GM12801 (cell line): ENCODE data around the gene MAST4.

ENCODE experiments used
- CTCF ChIP-seq: IDR thresholded peaks from one replicate; pipeline ENCODE4 v1.5.1; 2011; ENCODE audit warnings: control low read depth; ENCODE audit not compliant: insufficient read length; ENCODE audit errors: extremely low read depth

Gene MAST4

GRCh38 chr5:67141644-67142043, 545.5 kb downstream of the MAST4 start:
- no peak for TF ChIP-seq CTCF

DNA sequence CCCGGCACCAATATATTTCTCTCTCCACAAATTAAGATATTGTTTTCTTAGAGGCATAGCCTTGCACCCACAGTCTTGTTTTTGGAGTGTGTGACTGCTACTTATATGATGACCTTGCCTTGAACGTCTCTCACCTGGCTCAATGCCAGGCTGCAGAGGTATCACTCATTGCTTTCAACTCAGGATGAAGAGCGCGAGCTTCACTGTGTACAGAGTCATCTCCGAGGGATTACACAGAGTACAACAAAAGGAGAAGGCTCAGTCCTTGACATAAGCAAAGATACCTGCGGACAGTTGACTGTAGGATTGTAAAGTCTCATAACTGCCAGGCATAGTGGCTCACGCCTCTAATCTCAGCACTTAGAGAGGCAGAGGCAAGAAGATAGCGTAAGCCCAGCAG, 546.6 kb downstream of the MAST4 start:
- TF ChIP-seq CTCF: no peak

- no peak for TF ChIP-seq CTCF
These were observed 547.4 kb downstream of the MAST4 start for GRCh38 chr5:67143549-67143948.

GRCh38 chr5:67144183-67144639, 548.0 kb downstream of the MAST4 start:
- no peak for TF ChIP-seq CTCF

DNA sequence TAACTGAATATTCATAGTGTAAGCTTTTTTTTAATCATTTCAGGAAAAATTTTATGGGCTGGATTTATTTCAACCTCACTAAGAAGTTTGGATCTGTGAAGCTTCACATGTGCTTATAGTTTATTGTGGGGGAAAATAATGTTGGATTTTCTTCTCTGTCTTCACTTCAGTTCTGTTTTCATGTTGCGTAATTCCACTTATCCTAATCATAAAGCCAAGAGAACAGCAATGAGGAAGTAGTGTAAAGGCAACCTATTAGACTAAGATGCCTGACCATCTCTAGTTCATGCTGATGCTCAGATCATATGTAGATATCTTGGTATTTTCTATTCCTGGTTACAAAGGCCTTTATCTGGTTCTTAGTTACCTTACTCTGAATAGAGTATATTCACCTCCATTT, 550.4 kb downstream of the MAST4 start:
- no peak for TF ChIP-seq CTCF

DNA sequence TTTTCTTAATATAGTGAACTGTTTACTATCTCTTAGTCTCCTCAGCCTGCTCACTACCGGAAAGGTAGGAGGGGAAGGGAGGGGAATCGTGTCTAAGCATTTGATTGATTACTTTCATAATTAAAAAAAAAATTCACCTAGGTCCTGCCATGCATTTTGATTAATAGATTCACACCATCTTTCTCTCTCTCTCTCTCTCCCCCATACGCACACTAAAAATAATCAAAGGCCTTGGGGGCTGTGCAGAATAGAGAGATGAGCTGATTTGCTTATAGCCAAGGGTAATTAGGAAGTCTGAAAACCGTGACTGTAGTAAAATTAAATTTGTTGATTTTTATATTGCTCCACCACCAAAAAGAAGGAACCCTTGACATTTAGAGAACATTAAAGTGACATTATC, 550.8 kb downstream of the MAST4 start:
- no peak for TF ChIP-seq CTCF

GRCh38 chr5:67147760-67148159, 551.6 kb downstream of the MAST4 start:
- no peak for TF ChIP-seq CTCF
